Loucy (cell line): ENCODE data around the gene PRKN.

ENCODE experiments used
- CTCF ChIP-seq: fragments of 200-600 bp; sonication (generic); conservative IDR thresholded peaks from 2 replicates; pipeline ENCODE4 v1.5.1; 2014; ENCODE audit warnings: mild to moderate bottlenecking, antibody characterized with exemption, low read length
- EZH2phosphoT487 ChIP-seq: fragments of 200-600 bp; IDR thresholded peaks from 2 replicates; pipeline ENCODE4 v1.6.1; 2018; ENCODE audit warnings: antibody characterized with exemption, mild to moderate bottlenecking, moderate library complexity, borderline replicate concordance

- TF ChIP-seq CTCF (no peak), EZH2phosphoT487 (no peak)
Observed at GRCh38 chr6:162270966-162271365, 456.6 kb downstream of the PRKN start.
